Stimulated activated CD4-positive, alpha-beta T cell treated with anti-CD3 and anti-CD28 coated beads, Interleukin-15, amount 100 ng/mL, for 1 hour (primary cell): ENCODE data around the gene RBM20.

ENCODE experiments used
- DNase-seq, 2 donors: peaks; one replicate each; pipeline ENCODE4 v3.0.0-alpha.2; 2020; ENCODE audit warnings: low read depth in 1 of 2, low spot score in 1 of 2

RBM20 gene

GRCh38 chr10:110804376-110804775 lies 160.2 kb downstream of the RBM20 start:
- no peak for DNase-seq

- no peak for DNase-seq
Observed at GRCh38 chr10:110805292-110805691, 161.2 kb downstream of the RBM20 start.

- no peak for DNase-seq
Observed at GRCh38 chr10:110806335-110806734, 162.2 kb downstream of the RBM20 start.

- no peak for DNase-seq
Observed at GRCh38 chr10:110808123-110808522, 164.0 kb downstream of the RBM20 start.

GRCh38 chr10:110808615-110809014 lies 164.5 kb downstream of the RBM20 start:
- DNase-seq, result no peak

DNA sequence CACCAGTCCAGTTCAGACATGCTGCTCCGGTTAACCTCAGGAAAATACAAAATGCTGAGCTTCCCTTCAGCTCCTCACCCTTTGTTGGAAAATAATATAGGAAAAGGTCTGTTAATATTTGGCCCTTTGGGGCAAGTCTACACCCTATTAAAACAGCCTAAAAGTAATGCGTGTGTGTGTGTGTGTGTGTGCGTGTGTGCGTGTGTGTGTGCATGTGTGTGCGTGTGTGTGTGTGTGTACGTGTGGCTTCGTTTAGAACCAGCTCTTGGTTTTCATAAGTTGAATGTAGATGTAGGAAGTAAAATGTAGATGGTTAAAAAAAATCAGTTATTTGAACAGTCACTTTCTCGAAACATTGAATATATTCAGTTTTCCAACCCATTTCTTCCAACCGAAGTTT lies 166.5 kb downstream of the RBM20 start:
- DNase-seq, result no peak

GRCh38 chr10:110811791-110812581 lies 167.8 kb downstream of the RBM20 start:
- no peak for DNase-seq

- DNase-seq, result no peak
Observed at GRCh38 chr10:110812583-110812982, 168.4 kb downstream of the RBM20 start.

- DNase-seq, result no peak
Observed at GRCh38 chr10:110813743-110814472, 169.8 kb downstream of the RBM20 start.

DNA sequence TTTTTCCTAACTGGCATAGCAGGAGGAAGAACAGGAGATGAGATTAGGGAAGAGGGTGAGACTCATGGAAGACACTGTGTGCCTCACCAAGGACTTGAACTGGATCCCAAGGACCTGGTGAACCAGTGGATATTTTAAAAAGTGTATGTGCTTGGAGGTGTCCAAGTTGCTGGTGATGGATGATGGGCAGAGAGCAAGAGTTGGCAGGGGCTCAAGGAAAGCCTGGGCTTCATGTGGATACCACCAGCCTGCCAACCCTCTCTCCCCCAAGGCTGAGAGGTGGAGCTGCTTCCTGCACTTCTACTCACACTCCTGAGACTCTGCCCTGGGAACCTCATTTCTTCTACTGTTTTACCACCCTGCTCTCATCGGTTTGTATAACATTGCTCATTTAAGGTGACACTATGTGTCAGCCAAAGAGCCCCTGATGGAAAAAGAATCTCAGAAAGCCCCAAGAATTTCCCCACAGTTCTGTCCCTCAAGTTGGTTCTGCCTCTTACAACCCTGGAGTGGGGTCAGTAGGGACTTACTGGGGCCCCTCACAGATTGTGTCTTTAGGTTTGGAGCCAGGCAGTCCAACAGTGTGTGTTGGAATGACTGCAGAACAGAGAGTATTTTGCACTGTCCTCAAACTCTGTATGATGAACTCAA lies 171.3 kb downstream of the RBM20 start:
- DNase-seq, result no peak

- no peak for DNase-seq
Observed at GRCh38 chr10:110817614-110818013, 173.5 kb downstream of the RBM20 start.

DNA sequence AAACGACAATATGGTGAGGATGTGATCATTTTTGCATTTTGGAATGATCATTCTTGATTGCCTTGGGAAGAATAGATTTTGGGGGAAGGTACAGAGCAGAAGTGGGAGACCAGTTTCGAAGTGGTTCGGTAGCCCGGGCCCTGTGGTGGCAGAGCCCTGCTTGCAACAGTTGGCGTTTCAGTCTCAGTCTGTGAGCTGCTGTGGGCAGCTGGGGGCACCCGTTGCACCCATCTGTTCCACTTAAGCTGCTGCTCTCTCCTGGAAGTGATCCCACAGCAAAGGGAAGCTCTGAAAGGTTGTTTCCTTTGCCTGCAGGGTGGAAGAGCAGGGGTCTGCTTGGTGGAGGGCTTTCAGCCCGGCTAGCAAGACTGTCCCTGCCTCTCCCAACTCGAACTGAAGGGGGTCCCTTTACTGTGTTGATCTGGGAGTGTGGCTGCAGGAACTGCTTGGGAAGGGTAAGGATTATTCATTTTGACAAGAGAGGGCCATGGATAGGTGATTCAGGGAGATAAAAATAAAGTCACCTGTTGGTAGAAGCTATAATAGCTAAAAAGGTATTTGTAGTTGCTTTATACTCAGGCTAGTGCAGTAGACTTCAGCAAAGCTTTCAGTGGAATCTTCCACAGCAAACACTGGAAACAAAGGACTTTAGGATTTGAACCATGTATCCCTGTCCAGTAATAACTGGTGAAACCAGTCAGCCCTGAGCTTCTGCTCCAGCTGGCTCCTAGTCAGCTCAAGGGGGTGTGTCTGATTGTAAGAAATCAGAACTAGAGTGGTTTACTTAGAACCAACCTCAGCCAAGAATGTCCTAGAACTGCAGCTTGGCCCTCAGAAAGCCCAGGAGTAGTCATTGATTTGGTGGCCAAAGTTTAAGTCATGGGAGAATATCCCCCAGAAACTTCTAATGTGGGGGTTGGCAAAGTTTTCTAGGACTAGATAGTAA lies 174.4 kb downstream of the RBM20 start:
- DNase-seq, result no peak

- DNase-seq, result no peak
Observed at GRCh38 chr10:110820321-110820814, 176.2 kb downstream of the RBM20 start.

DNA sequence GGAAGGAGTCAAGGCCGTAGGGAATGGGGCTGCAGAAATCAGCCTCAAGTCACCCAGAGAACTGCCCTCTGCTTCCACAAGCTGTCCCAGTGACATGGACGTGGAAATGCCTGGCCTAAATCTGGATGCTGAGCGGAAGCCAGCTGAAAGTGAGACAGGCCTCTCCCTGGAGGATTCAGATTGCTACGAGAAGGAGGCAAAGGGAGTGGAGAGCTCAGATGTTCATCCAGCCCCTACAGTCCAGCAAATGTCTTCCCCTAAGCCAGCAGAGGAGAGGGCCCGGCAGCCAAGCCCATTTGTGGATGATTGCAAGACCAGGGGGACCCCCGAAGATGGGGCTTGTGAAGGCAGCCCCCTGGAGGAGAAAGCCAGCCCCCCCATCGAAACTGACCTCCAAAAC lies 177.4 kb downstream of the RBM20 start:
- no peak for DNase-seq

DNA sequence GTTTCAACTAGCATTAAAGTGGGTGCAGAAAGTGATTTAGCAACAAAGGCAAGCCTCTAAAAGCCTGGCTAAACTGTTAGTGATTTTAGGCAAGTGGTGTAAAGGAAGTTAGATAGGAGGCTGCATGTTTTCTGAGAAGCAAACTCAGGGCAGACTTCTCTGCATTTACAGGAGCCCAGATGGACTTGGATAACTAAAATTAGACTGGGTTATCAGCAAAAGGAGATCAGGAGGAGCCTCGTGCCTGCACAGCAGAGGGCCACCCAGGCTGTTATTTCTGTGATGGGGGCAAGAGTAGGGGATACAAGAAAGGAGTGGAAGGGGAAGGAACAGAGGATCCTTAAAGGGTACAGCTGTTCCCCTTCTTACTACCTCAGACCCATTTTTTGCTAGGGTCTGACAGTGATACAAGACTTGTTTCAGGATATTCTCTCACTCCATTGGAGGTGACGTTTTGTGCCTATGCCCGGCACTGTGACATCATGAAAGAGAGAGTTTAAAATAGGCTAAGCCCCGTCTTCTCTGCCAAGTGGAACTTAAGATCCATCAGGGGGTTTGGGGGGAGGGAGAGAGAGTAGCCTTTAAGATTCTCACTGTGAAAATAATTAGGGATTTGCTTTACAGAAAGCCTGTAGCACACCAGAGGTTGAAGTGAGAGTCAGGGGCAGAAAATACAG lies 178.0 kb downstream of the RBM20 start:
- DNase-seq, result no peak

DNA sequence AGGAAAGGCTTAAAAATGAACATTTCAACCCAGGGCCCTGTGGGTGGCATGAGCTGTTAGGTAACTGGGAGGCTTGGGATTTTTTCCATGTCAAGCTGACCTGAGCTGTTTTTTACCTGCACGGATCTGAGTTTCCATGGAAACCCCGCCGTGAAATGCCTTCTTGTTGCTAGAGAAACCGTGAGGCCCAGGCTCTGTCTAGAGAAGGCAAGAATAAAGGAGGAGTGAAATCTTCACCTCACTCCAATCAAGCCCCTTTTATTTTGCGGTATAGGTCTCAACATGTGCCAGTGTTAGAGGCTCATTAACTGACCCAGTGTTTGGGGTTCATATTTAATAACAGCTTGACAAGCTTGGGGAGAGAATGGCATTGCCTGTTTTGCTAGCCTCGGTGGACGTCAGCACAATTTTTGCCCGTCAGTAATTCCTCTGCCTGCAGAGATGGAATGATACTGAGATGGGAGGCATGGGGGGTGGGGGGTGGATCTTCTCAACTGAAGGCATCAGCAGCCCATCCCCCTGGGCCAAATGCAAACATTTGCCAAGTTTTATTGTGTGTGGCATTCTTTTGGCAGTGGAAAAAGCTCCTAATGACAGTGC lies 178.7 kb downstream of the RBM20 start:
- no peak for DNase-seq

DNA sequence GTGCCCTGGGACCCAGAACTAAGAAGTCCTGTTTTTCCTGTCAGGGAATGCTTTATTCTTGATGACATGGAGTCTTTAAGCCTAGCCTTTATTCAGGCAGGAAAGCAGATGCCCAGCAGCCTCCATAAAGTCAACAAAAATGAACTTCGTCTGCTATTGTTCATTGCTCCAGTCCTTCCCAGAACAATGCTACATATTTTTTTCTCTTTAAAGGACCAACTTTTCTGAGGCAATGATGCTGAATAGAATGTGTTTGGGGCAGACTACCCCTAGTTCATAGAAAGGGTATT lies 180.0 kb downstream of the RBM20 start:
- DNase-seq, result no peak

GRCh38 chr10:110824660-110825059 lies 180.5 kb downstream of the RBM20 start:
- no peak for DNase-seq

GRCh38 chr10:110825508-110825907 lies 181.4 kb downstream of the RBM20 start:
- no peak for DNase-seq

DNA sequence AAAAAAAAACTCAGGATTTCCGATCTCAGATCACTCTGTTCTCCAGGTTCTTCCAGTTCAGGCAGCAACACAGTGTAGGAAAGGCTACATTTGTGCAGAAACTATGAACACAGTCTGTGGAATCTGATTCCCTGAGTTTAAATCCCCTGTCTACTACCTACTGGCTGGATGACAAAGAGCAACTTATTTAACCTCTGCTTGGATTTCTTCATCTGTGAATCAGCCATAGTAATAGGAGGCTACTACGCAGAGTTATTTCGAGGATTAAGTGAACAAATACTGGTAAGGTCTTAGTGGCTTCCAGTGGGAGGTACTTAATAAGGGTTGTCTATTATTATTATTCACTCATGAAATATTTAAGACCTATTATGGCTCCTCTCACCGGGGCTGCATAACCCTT lies 183.3 kb downstream of the RBM20 start:
- DNase-seq, result no peak
